NT2/D1 (cell line): ENCODE data around the gene MDM2.

Source experiments
- YY1 ChIP-seq: IDR thresholded peaks from 2 replicates; pipeline ENCODE4 v1.6.1; 2011; ENCODE audit not compliant: insufficient read length, insufficient read depth
- ZNF274 ChIP-seq: IDR thresholded peaks from 2 replicates; pipeline ENCODE4 v1.6.1; 2011; ENCODE audit warnings: mild to moderate bottlenecking, low read depth, low read length

GRCh38 chr12:68870443-68870842 is 62.5 kb downstream of the MDM2 start:
- TF ChIP-seq ZNF274, result no peak
- TF ChIP-seq YY1, result no peak
